Epithelial cell of esophagus (primary cell): ENCODE data around the gene RBM20.
A peak's percentile ranks its signal among the peaks of the same experiment; 100 is the strongest.

Source experiments
- DNase-seq: peaks from one replicate; pipeline ENCODE4 v3.0.0; 2010; ENCODE audit warnings: low read depth
- H3K4me3 ChIP-seq: 2 replicates; pipeline ENCODE4 v1.5.1; 2011; ENCODE audit warnings: mild to moderate bottlenecking, low read length, control low read depth
- TF ChIP-seq, protein P1 (sequence below): IDR thresholded peaks from 2 replicates; pipeline ENCODE4 v1.5.1; 2011; ENCODE audit warnings: low read depth, mild to moderate bottlenecking, low read length, control low read depth, inconsistent platforms; ENCODE audit not compliant: insufficient read depth; ENCODE audit errors: missing control alignments

Gene RBM20

DNA sequence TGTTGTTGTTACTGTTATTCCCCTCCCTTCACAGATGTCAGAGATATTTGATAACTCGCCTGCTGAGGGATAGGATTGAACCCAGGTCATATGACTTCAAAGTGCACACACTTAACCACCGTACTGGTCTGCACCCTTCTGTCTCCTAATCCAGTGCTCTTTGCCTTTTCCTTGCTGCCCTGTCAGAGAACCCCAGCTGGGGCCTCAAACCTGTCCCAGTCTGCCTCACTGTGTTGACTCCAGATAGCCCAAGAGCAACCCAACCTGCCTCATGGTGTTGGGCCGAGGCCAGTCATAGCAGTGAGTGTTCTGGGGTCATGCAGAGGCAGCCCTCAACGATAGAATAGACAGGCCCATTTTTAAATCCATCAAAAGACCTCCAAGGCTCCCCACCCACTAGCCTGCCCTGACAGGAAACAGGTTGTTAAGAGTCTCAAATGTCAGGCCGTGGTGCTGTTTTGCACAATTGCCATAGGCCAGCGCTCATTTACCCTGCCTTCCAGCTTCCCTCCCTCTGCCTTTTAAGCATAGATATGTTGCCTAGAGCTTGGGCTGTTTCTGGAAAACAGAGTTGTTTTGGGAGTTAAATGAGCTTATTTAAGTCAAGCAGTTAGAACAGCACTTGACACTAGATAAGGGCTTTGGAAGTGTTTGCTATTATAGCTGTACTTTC lies 190.6 kb downstream of the RBM20 start:
- H3K4me3 ChIP-seq: no peak overlapping the region
- TF ChIP-seq, protein P1, sequence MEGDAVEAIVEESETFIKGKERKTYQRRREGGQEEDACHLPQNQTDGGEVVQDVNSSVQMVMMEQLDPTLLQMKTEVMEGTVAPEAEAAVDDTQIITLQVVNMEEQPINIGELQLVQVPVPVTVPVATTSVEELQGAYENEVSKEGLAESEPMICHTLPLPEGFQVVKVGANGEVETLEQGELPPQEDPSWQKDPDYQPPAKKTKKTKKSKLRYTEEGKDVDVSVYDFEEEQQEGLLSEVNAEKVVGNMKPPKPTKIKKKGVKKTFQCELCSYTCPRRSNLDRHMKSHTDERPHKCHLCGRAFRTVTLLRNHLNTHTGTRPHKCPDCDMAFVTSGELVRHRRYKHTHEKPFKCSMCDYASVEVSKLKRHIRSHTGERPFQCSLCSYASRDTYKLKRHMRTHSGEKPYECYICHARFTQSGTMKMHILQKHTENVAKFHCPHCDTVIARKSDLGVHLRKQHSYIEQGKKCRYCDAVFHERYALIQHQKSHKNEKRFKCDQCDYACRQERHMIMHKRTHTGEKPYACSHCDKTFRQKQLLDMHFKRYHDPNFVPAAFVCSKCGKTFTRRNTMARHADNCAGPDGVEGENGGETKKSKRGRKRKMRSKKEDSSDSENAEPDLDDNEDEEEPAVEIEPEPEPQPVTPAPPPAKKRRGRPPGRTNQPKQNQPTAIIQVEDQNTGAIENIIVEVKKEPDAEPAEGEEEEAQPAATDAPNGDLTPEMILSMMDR: no peak
- DNase-seq: peak; percentile 33

DNA sequence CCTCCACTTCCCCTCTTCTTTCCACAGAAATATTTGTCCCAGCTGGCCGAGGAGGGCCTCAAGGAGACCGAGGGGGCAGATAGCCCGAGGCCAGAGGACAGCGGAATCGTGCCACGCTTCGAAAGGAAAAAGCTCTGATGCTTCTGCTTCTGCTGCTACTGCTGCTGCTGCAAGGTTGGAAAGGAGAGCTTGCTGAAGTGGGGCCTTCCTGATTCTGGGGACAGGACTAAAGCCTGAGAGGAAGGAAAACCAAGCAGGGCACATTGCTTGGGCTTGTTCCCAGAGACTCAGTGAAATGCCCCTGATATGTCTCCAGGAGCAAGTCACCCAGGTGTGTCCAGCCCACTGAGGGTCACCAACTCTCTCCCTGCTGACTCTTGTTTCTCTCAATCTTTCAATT lies 191.7 kb downstream of the RBM20 start:
- TF ChIP-seq, protein P1: no peak
- H3K4me3 ChIP-seq: no peak overlapping the region
- no peak for DNase-seq

DNA sequence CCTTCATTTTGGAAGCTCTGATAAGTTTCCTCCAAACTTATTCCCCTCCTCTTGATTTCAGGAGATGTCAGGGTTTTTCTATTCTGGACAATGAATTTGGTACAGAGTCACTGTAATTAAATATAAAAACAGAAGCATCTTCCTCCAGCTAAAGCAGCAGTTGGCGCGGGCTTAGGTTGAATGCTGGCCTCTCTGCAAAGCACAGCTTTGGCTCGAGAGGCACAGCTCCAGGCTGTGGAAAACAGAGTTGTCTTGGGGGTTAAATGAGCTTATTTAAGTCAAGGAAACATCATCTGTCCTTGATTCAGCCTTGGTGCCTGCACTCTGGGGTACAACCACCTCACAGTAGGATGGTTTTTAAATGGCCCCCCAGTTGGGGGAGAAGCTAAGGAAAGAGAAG lies 192.6 kb downstream of the RBM20 start:
- no peak for DNase-seq
- no peak overlapping the region for H3K4me3 ChIP-seq
- TF ChIP-seq, protein P1: no peak

DNA sequence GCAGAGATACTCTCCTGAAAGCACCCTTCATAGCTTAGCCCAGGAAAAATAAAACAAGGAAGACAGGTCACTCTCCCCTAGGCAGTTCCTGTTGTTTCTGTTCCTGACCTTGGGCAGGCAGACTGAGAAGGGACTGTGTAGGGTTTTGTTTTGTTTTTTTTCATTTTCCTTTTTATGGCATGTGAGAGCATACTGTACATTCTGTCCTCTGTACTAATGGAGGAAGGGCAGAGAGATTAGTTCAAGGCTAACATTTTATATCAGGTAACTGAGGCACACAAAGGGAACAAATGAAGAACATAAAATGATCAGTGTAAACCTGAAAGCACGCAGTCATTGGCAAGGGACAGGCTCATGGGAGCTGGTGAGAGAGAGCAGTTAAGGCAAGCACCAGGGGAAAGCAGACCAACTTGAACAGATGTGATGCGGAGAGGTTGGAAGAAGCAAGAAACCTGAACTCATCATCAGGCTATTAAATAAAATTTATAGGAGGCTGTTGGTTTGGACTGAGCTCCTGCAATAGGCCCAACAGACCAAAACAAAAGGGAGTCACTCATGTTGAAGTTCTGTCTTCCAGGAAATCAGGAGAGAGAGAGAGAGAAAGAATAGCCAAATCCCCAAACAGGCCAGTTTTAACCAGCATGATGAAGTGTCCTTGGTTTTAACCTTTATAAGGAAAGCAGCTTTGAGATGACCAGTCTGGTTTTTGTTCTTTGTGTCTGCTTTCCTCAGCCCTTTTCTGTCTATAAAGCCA lies 193.5 kb downstream of the RBM20 start:
- no peak for DNase-seq
- TF ChIP-seq, protein P1: no peak
- H3K4me3 ChIP-seq: no peak overlapping the region

DNA sequence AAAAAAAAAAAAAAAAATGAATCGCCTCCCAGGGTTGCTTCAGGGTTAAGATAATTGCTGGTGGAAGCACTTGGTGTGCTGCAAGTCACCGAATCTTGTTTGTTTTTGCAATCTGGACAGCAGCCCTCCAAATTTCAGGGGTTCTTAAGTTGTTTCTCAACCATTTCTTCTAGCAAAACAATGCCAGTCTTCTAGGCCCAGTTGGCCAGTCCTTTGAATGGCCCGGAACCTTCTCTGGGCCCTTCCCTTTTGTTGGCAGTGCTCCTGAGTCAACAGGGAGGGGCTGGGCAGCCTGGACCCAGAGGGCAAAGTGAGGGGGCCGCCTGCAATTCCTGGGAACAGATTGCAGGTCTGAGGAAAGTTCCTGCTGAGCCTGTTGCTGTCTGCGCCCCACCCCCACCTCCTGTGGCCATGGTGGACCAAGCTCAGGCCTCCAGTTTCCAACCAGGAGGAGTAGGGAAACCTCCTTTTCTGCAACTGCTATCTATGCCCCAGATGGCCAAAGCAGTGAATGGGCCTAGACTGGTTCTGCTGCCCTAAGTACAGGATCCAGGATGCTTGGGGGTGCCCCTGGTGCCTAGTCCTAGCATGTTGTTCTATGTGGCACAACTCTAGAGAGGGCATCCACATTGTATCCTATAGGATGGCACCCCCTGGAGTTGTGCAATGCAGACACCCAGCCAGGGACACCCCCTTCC lies 196.2 kb downstream of the RBM20 start:
- peak; percentile 58 for DNase-seq
- H3K4me3 ChIP-seq: no peak overlapping the region
- TF ChIP-seq, protein P1: no peak

DNA sequence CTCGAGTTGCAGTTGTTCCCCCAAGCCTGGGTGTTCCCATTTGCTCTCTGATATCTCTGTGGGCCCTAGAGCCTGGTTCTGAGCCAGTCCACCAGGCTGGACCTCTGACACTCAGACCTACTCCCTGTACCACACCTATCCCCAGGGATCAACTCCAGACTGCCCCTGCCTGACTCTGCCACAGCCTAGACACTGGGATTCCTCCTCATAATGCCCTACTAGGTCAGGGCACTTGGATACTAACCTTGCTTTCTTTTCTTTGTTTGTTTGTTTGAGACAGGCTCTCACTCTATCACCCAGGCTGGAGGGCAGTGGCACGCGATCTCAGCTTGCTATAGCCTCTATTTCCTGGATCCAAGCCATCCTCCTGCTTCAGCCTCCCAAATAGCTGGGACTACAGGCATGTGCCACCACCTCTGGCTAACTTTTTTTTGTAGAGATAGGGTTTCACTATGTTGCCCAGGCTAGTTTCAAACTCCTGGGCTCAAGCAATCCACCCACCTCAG lies 196.8 kb downstream of the RBM20 start:
- no peak overlapping the region for H3K4me3 ChIP-seq
- TF ChIP-seq, protein P1: no peak
- no peak for DNase-seq
